ENCODE results near the gene ZNF117. TPM values are rescaled to one million over a fixed set of nuclear protein-coding genes. Genes with fewer than 3 reads are reported as not detected.
A peak's percentile ranks its signal among the peaks of the same experiment; 100 is the strongest.
"Not testable (repeated sequence)": the region's sequence is repeated elsewhere in the genome, so short reads cannot be mapped to it uniquely, and the experiment has no call there.

Gene ZNF117
- 30.2 TPM for total RNA-seq

DNA sequence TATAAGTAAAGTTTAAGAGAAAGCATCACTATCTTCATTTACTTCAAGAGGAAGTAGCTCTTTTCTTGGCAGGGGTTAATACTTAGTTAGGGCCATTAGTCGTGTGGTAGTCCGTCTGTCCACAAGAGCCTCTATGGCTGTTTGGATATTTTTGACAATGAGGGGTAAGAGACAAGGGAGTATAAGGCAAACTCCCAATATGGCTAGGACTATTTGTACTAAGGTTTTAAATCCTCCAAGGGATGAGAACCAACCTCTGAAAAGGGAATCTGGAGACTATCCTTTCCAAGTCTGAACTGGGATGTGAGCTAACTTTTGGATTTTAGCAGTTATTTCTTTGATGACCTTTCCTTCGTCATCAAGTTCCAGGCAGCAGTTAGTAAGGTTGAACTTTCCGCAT lies at the start of gene ZNF117:
Gene ZNF117, minus strand, starts transcription at position 101 of the 400 bp plus-strand sequence.
- no peak for DNase-seq (ENCODE audit: low spot score)

DNA sequence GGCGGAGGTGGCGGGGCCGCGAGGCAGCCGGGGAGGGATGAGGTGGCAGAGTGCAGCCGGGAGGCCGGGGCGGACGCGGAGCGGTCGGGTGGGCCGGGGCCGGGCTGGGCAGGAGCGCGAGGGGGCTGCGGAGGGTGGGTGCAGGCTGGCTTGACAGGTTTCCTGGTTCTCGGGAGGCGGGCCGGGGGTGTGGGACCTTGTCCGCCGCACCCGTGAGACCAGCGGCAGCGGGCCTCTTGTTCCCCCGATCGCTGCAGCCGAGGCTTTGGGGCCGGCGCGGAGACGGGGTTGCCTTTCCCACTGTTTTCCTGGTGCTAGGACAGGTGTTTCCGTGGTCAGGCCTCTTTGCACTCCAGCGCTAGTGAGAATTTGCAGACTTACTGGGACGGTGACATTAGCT lies 47.9 kb upstream of the ZNF117 start:
- peak; percentile 51 for DNase-seq (ENCODE audit: low spot score)

DNA sequence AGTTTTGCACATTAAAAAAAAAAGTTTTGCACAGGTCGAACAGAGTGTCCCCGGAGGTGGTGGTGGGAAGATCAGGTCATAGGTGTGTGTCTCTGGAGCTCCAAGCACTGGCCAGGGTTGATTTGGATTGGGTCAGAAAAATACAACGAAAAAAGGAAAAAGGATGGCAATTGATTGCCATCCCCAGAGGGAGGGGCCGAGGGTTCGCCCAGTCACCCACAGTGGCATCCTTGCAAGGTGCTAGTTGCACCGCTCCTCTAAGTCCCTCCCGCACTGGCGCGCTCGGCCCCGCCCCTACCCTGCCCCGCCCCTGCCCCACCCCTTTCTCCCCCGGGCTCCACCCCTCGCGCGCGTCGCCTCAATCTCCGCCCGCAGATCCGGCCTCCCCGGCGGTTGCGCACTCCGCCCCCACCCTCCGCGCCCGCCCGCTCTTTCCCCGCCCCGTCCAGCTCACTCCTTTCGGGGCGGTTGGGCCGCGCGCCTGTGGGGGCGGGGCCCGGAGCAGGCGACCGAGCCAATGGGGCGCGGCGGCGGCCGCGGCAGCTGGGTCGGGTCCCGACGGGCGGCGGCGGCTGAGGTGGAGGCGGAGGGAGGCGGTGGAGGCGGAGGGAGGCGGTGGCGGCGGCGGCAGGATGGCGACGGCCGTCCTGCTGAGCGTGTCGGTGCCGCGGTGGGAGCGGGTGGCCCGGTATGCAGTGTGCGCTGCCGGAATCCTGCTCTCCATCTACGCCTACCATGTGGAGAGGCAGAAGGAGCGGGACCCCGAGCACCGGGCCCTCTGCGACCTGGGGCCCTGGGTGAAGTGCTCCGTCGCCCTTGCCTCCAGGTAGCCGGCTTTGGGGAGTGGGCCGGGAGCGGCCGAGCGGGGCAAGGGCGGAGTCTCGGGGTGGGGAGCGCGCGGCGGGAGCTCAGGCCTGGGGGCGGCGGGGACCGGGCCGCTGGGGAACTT lies 47.2 kb upstream of the ZNF117 start:
- peak; percentile 95 for DNase-seq (ENCODE audit: low spot score)

DNA sequence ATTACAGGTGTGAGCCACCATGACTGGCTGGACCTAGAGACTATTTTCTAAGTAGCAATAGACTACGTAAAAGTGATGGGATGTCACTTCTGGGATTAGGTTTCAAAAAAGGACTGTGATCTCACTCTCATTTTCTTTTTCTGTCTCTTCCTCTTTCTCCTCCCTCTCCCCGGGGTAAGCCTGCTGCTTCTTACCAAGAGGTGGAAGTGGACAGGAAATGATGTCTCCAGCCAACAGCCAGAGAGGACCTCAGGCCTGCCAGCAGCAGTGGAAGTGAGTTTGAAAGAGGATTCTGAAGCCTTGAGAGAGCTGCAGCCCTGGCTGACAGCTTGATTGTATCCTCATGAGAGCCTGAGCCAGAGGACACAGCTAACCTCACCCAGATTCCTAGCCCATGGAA lies 45.7 kb upstream of the ZNF117 start:
- DNase-seq (ENCODE audit: low spot score) = not testable (repeated sequence)

DNA sequence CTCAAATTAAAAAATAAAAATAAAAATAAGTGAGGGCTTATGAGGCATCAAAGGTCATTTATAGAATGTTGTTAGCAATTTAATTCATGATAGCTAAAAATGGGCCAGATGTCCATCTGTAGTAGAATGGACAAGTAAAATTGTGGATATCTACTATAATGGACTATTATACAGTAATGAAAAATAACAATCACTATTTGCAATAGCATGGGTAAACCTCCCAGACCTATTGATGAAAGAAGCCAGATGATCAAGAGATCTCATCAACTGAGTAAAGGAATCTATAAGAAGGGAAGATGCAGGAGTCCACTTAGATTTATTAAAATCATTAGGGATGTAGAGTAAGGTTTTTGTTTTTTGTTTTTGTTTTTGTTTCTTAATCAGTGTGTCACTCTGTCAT lies 44.6 kb upstream of the ZNF117 start:
- DNase-seq (ENCODE audit: low spot score) = not testable (repeated sequence)

- not testable (repeated sequence) for DNase-seq (ENCODE audit: low spot score)
Observed at GRCh38 chr7:65034120-65034782, 43.4 kb upstream of the ZNF117 start.

- DNase-seq (ENCODE audit: low spot score) = not testable (repeated sequence)
Observed at GRCh38 chr7:65033391-65033790, 42.6 kb upstream of the ZNF117 start.

DNA sequence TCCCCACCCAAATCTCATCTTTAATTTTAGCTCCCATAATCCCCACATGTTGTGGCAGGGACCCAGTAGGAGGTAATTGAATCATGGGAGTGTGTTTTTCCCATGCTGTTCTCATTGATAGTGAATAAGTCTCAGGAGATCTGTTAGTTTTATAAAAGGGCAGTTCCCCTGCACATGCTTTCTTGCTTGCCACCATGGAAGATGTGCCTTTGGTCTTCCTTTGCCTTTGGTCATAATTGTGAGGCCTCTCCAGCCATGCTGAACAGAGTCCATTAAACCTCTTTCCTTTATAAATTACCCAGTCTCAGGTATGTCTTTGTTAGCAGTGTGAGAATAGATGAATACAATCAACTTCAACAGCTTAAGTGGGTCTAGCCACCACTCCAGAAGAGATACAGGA lies 34.2 kb upstream of the ZNF117 start:
- DNase-seq (ENCODE audit: low spot score) = not testable (repeated sequence)

DNA sequence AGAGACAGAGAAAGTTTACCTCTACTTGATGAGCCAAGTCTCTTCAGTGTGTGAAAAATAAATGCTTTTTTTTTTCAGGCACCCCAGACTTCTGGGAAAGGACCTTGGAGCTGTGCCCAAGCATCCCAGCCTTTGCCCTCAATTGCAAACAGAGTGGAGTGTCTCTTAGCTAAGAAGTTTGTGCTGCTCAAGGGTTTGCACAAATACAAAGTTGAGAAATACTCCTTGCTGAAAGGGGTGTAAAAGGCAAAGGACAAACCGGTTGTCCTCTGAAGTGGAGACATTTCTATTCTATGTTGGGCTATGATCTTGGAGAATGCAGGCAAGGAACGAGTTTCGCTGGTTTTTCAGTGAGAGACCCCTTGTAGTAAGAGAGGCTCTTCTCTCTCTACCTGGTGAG lies 30.1 kb upstream of the ZNF117 start:
- DNase-seq (ENCODE audit: low spot score) = not testable (repeated sequence)

DNA sequence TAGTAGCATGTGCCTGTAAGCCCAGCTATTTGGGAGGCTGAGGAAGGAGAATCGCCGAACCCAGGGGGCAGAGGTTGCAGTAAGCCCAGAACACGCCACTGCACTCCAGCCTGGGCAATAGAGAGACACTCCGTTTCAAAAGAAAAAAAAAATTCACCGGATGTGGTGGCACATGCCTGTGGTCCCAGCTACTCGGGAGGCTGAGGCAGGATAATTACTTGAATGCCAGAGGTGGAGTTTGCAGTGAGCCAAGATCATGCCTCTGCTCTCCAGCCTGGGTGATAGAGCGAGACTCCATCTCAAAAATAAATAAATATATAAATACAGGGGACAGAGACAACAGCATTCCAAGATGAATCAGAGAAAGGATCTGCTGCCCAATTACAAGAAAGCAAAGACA lies 19.0 kb upstream of the ZNF117 start:
- not testable (repeated sequence) for DNase-seq (ENCODE audit: low spot score)

GRCh38 chr7:65009394-65009793 lies 18.6 kb upstream of the ZNF117 start:
- DNase-seq (ENCODE audit: low spot score) = not testable (repeated sequence)

DNA sequence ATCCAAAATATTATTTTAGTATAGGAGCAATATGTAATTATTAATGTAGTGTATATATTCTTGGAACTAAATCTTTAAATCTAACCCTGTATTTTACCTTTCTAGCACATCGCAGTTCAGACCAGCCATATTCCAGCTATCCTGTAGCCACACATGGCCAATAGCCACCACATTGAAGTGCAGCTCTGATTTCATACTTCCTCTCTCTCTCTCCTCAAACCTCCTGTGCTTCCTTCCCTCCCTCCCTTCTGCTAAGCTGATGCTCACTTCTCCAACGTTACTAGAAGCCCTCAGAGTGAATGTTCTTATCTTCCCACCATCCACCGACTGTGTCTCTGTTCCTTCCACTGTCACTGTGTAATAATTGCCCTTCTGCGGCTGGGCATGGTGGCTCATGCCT lies 16.2 kb upstream of the ZNF117 start:
- DNase-seq (ENCODE audit: low spot score) = not testable (repeated sequence)

- DNase-seq (ENCODE audit: low spot score) = peak; percentile 98
Observed at GRCh38 chr7:65006094-65006992, 15.5 kb upstream of the ZNF117 start, which contains the start of gene ERV3-1. ERV3-1 (minus strand) TSS chr7:65006687; CDS start chr7:64993026, 13,661 bp downstream.

GRCh38 chr7:65004575-65004974 lies 13.7 kb upstream of the ZNF117 start:
- DNase-seq (ENCODE audit: low spot score) = no peak

- DNase-seq (ENCODE audit: low spot score) = no peak
Observed at GRCh38 chr7:65002972-65003585, 12.2 kb upstream of the ZNF117 start.

- DNase-seq (ENCODE audit: low spot score) = no peak
Observed at GRCh38 chr7:65001291-65001814, 10.5 kb upstream of the ZNF117 start.

DNA sequence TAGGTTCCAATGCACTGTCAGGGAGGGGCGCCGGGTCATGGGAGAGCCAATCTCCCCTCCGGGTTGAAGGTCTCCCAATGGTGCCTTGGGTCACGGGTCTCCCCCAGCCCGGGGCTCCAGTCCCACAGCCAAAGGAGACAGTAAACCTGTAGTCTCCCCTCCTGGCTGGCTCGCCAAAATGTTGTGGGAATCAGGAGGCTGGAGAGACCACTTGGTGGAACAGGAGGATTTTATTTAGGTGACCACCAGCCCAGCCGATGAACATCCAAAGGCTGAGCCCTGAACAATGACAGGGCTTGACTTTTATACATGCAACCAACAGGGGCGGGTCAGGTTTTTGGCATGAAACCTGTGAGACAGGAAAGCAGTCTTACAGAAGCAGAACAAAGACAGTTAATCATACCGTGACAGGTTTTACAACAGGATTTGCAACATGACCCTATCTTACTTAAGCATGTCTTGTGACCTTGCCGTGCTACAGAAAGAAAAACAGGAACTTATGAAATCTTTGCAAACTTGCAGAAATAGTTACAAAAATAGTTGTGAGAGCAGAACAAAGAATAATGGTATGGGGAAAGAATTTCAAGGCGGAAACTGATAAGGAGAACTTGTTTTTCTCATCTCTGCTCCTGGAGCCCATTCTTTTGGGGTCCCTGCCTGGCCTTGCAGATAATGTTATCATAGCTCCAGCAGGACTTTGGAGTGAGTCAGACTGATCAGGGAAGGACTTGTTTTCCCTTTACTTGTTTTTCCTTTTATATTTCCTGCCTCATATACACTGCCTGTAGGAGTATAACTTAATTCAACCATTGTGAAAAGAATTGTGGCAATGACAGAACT lies 8.5 kb upstream of the ZNF117 start:
- no peak for DNase-seq (ENCODE audit: low spot score)

- no peak for DNase-seq (ENCODE audit: low spot score)
Observed at GRCh38 chr7:64998865-64999164, 8.0 kb upstream of the ZNF117 start.

- no peak for DNase-seq (ENCODE audit: low spot score)
Observed at GRCh38 chr7:64997927-64998391, 7.1 kb upstream of the ZNF117 start.

All from ureter (tissue), 1 donor.